Measurements from ENCODE around the gene RNMT.

Gene RNMT

GRCh38 chr18:13720847-13721246 lies 5.6 kb upstream of the RNMT start:
- H3K9me3 ChIP-seq (ENCODE audit: insufficient read depth, low read length): no peaks in the 10 kb centered on the region
- H2AFZ ChIP-seq (ENCODE audit: low read depth, low read length): no peak overlapping the region
- peaks cover 70% of the 10 kb centered on the region for H3K36me3 ChIP-seq (replicated peaks; ENCODE audit: low read depth, low read length)
- no peaks in the 10 kb centered on the region for H3K27me3 ChIP-seq (ENCODE audit: low read depth, low read length)
- no peak for TF ChIP-seq EZH2phosphoT487 (IDR thresholded peaks at IDR 0.05; ENCODE audit: low read depth)
- TF ChIP-seq CTCF (IDR thresholded peaks at IDR 0.05; ENCODE audit: low read depth, low read length): no peak
- H3K4me1 ChIP-seq (ENCODE audit: low read length): peaks cover 6% of the 10 kb centered on the region; the same call in 1 of the 2 replicates
- no peak overlapping the region for H3K9ac ChIP-seq (ENCODE audit: low read length)
- H4K20me1 ChIP-seq (ENCODE audit: insufficient read depth, low read length): peaks cover 25% of the 10 kb centered on the region; the same call in 1 of the 2 replicates
- no peak overlapping the region for H3K4me3 ChIP-seq (ENCODE audit: low read length)
- peaks cover 100% of the 10 kb centered on the region for H3K79me2 ChIP-seq (ENCODE audit: low read length)
- no peak overlapping the region for H3K4me2 ChIP-seq (ENCODE audit: low read length)
- no peak overlapping the region for H3K27ac ChIP-seq (ENCODE audit: low read length)

GRCh38 chr18:13725566-13726231 lies 774 bp upstream of the RNMT start:
- Histone ChIP-seq H4K20me1 (ENCODE audit: insufficient read depth, low read length) (peaks cover 35% of the 10 kb centered on the region), H3K9me3 (ENCODE audit: insufficient read depth, low read length) (no peaks in the 10 kb centered on the region), H3K9ac (ENCODE audit: low read length) (peak overlapping the region; percentile 85), H2AFZ (ENCODE audit: low read depth, low read length) (no peak overlapping the region), H3K27ac (ENCODE audit: low read length) (peak overlapping the region; percentile 7), H3K36me3 (replicated peaks; ENCODE audit: low read depth, low read length) (peaks cover 29% of the 10 kb centered on the region), H3K4me1 (ENCODE audit: low read length) (peaks cover 13% of the 10 kb centered on the region), H3K4me3 (ENCODE audit: low read length) (peak overlapping the region; percentile 95), H3K79me2 (ENCODE audit: low read length) (peaks cover 99% of the 10 kb centered on the region), H3K4me2 (ENCODE audit: low read length) (peak overlapping the region; percentile 89), H3K27me3 (ENCODE audit: low read depth, low read length) (no peaks in the 10 kb centered on the region)
- TF ChIP-seq EZH2phosphoT487 (IDR thresholded peaks at IDR 0.05; ENCODE audit: low read depth) (no peak), CTCF (IDR thresholded peaks at IDR 0.05; ENCODE audit: low read depth, low read length) (no peak)

- Histone ChIP-seq H3K9me3 (ENCODE audit: insufficient read depth, low read length) (no peaks in the 10 kb centered on the region), H4K20me1 (ENCODE audit: insufficient read depth, low read length) (peaks cover 24% of the 10 kb centered on the region), H3K4me1 (ENCODE audit: low read length) (peaks cover 13% of the 10 kb centered on the region), H3K36me3 (replicated peaks; ENCODE audit: low read depth, low read length) (peaks cover 21% of the 10 kb centered on the region), H3K79me2 (ENCODE audit: low read length) (peaks cover 95% of the 10 kb centered on the region), H3K4me3 (ENCODE audit: low read length) (peak overlapping the region; percentile 95), H3K4me2 (ENCODE audit: low read length) (peak overlapping the region; percentile 86), H3K27ac (ENCODE audit: low read length) (peak overlapping the region; percentile 30), H2AFZ (ENCODE audit: low read depth, low read length) (peak overlapping the region; percentile 83; the same call in 1 of the 2 replicates), H3K9ac (ENCODE audit: low read length) (peak overlapping the region; percentile 72), H3K27me3 (ENCODE audit: low read depth, low read length) (no peaks in the 10 kb centered on the region)
- TF ChIP-seq EZH2phosphoT487 (IDR thresholded peaks at IDR 0.05; ENCODE audit: low read depth): no peak
- TF ChIP-seq CTCF (IDR thresholded peaks at IDR 0.05; ENCODE audit: low read depth, low read length): no peak
Measured at GRCh38 chr18:13726972-13727331, 479 bp downstream of the RNMT start.

- Histone ChIP-seq H3K79me2 (ENCODE audit: low read length) (peaks cover 62% of the 10 kb centered on the region), H3K27ac (ENCODE audit: low read length) (no peak overlapping the region), H3K9ac (ENCODE audit: low read length) (no peak overlapping the region), H3K36me3 (replicated peaks; ENCODE audit: low read depth, low read length) (peaks cover 26% of the 10 kb centered on the region), H3K9me3 (ENCODE audit: insufficient read depth, low read length) (no peaks in the 10 kb centered on the region), H3K27me3 (ENCODE audit: low read depth, low read length) (no peaks in the 10 kb centered on the region), H2AFZ (ENCODE audit: low read depth, low read length) (no peak overlapping the region), H4K20me1 (ENCODE audit: insufficient read depth, low read length) (peaks cover 24% of the 10 kb centered on the region), H3K4me1 (ENCODE audit: low read length) (peaks cover 7% of the 10 kb centered on the region), H3K4me2 (ENCODE audit: low read length) (no peak overlapping the region), H3K4me3 (ENCODE audit: low read length) (no peak overlapping the region)
- TF ChIP-seq CTCF (IDR thresholded peaks at IDR 0.05; ENCODE audit: low read depth, low read length): no peak
- no peak for TF ChIP-seq EZH2phosphoT487 (IDR thresholded peaks at IDR 0.05; ENCODE audit: low read depth)
Measured at GRCh38 chr18:13730481-13730880, 4.0 kb downstream of the RNMT start.
